Measurements from ENCODE around the gene TYW1.
"Not testable (repeated sequence)": the region's sequence is repeated elsewhere in the genome, so short reads cannot be mapped to it uniquely, and the experiment has no call there.

Gene TYW1

DNA sequence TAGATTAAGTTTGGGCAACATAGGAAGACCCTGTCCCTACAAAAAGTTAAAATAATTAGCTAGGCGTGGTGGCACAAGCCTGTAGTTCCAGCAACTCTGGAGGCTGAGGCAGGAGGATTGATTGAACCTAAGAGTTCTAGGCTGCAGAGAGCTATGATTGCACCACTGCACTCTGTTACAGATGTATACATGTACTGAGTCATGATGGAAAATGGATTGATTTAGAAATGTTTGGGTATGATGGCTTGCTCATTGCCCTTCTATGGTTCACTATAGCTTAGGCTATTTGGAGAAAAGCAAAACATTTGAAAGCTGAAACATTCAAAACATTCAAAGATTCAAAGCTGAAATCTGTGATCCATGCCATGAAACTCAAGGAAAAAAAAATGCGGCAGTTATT is 17.6 kb upstream of the TYW1 start:
- H4K8ac ChIP-seq (ENCODE audit: low read length); H2BK12ac ChIP-seq (ENCODE audit: low read length in 2 of 2); H3K18ac ChIP-seq (ENCODE audit: low read depth in 1 of 2, low read length in 2 of 2); H2BK5ac ChIP-seq (ENCODE audit: low read depth, low read length, poor library complexity, severe bottlenecking); H4K91ac ChIP-seq (ENCODE audit: low read length); H3K27me3 ChIP-seq (ENCODE audit: control insufficient read depth in 1 of 2, insufficient read depth in 1 of 2, low read length in 2 of 2); H3K9ac ChIP-seq (ENCODE audit: low read length); H2AK5ac ChIP-seq (ENCODE audit: low read length, severe bottlenecking); H3K27ac ChIP-seq (ENCODE audit: low read length, poor library complexity, severe bottlenecking); H3K4me2 ChIP-seq (ENCODE audit: low read length, poor library complexity, severe bottlenecking); H3K4me3 ChIP-seq (ENCODE audit: insufficient read depth in 1 of 2, low read depth in 1 of 2, low read length in 2 of 2); H3K4ac ChIP-seq (ENCODE audit: low read depth in 1 of 2, low read length in 2 of 2); H3K36me3 ChIP-seq (ENCODE audit: control insufficient read depth in 1 of 2, insufficient read depth in 2 of 2, low read depth in 1 of 2, low read length in 2 of 2); H2BK120ac ChIP-seq (ENCODE audit: low read depth, low read length); H2AFZ ChIP-seq (ENCODE audit: low read depth, low read length); H2BK15ac ChIP-seq (ENCODE audit: low read depth, poor library complexity, severe bottlenecking); H3K79me1 ChIP-seq (replicated peaks; ENCODE audit: low read length, poor library complexity, severe bottlenecking); H3K14ac ChIP-seq (ENCODE audit: low read length in 2 of 2); H3K23ac ChIP-seq (ENCODE audit: low read length in 2 of 2); H3K4me1 ChIP-seq (ENCODE audit: control insufficient read depth, insufficient read depth, low read depth, low read length): not testable (repeated sequence)
- DNase-seq: peak; percentile 68
- H3K9me3 ChIP-seq (ENCODE audit: control insufficient read depth, low read length): peaks cover 10% of the 10 kb centered on the region
- WGBS: 92% methylated on average over 2 of the region's 2 CpGs

DNA sequence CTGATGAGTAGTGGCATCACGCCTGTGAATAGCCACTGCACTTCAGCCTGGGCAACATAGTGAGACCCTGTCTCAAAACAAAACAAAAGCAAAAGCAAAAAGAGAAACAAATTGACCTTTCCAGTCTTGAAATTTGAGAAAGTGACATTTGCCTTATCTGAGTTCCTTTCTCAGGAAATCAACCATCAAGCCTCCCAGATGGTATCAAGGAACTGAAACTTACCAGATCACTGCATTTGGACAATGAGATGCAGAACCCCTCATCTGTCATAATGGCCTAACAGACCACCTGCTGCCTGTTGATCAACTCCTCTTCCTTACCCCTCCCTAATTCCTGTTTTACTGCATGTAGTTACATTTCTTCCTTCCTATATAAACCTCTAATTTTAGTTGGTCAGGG is 16.3 kb upstream of the TYW1 start:
- peaks cover 10% of the 10 kb centered on the region for H3K9me3 ChIP-seq (ENCODE audit: control insufficient read depth, low read length)
- not testable (repeated sequence) for H2AK5ac ChIP-seq (ENCODE audit: low read length, severe bottlenecking); H3K14ac ChIP-seq (ENCODE audit: low read length in 2 of 2); DNase-seq; H3K4me3 ChIP-seq (ENCODE audit: insufficient read depth in 1 of 2, low read depth in 1 of 2, low read length in 2 of 2); H3K36me3 ChIP-seq (ENCODE audit: control insufficient read depth in 1 of 2, insufficient read depth in 2 of 2, low read depth in 1 of 2, low read length in 2 of 2); H2AFZ ChIP-seq (ENCODE audit: low read depth, low read length); H3K4me1 ChIP-seq (ENCODE audit: control insufficient read depth, insufficient read depth, low read depth, low read length); H3K79me1 ChIP-seq (replicated peaks; ENCODE audit: low read length, poor library complexity, severe bottlenecking); H3K4ac ChIP-seq (ENCODE audit: low read depth in 1 of 2, low read length in 2 of 2); H3K27ac ChIP-seq (ENCODE audit: low read length, poor library complexity, severe bottlenecking); H3K27me3 ChIP-seq (ENCODE audit: control insufficient read depth in 1 of 2, insufficient read depth in 1 of 2, low read length in 2 of 2); H2BK120ac ChIP-seq (ENCODE audit: low read depth, low read length); H3K18ac ChIP-seq (ENCODE audit: low read depth in 1 of 2, low read length in 2 of 2); H4K8ac ChIP-seq (ENCODE audit: low read length); H3K9ac ChIP-seq (ENCODE audit: low read length); H2BK15ac ChIP-seq (ENCODE audit: low read depth, poor library complexity, severe bottlenecking); H4K91ac ChIP-seq (ENCODE audit: low read length); H3K23ac ChIP-seq (ENCODE audit: low read length in 2 of 2); H3K4me2 ChIP-seq (ENCODE audit: low read length, poor library complexity, severe bottlenecking); H2BK5ac ChIP-seq (ENCODE audit: low read depth, low read length, poor library complexity, severe bottlenecking); H2BK12ac ChIP-seq (ENCODE audit: low read length in 2 of 2)
- WGBS: 93% methylated on average over 1 of the region's 1 CpG

DNA sequence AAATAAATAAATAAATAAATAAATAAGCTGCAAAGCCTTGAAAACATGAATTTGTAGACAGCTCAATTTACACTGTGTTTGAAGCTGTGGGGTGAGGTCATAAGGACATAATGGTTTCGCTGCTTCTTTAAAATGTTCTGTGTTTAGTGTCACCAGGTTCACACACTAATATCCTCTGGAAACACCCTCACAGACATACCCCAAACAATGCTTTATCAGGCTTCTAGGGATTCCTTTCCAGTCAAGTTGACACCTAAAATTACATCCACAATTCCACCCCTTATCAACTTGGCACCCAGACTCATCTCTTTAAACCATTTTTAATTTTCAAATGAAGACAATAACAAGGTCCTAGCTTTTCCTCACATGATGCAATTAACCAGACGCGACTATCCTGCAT is 7.1 kb upstream of the TYW1 start:
- H4K91ac ChIP-seq (ENCODE audit: low read length); DNase-seq; H3K9ac ChIP-seq (ENCODE audit: low read length); H2BK120ac ChIP-seq (ENCODE audit: low read depth, low read length); H4K8ac ChIP-seq (ENCODE audit: low read length); H3K4me1 ChIP-seq (ENCODE audit: control insufficient read depth, insufficient read depth, low read depth, low read length); H3K4me3 ChIP-seq (ENCODE audit: insufficient read depth in 1 of 2, low read depth in 1 of 2, low read length in 2 of 2); H3K18ac ChIP-seq (ENCODE audit: low read depth in 1 of 2, low read length in 2 of 2); H3K27me3 ChIP-seq (ENCODE audit: control insufficient read depth in 1 of 2, insufficient read depth in 1 of 2, low read length in 2 of 2); H3K79me1 ChIP-seq (replicated peaks; ENCODE audit: low read length, poor library complexity, severe bottlenecking); H2AK5ac ChIP-seq (ENCODE audit: low read length, severe bottlenecking); H3K4me2 ChIP-seq (ENCODE audit: low read length, poor library complexity, severe bottlenecking); H2AFZ ChIP-seq (ENCODE audit: low read depth, low read length); H2BK15ac ChIP-seq (ENCODE audit: low read depth, poor library complexity, severe bottlenecking); H2BK5ac ChIP-seq (ENCODE audit: low read depth, low read length, poor library complexity, severe bottlenecking); H3K27ac ChIP-seq (ENCODE audit: low read length, poor library complexity, severe bottlenecking); H3K23ac ChIP-seq (ENCODE audit: low read length in 2 of 2); H3K9me3 ChIP-seq (ENCODE audit: control insufficient read depth, low read length); H3K14ac ChIP-seq (ENCODE audit: low read length in 2 of 2); H2BK12ac ChIP-seq (ENCODE audit: low read length in 2 of 2); H3K4ac ChIP-seq (ENCODE audit: low read depth in 1 of 2, low read length in 2 of 2): not testable (repeated sequence)
- WGBS: no CpG with 5 or more reads among the region's 3 CpGs
- peaks cover 11 to 57% of the 10 kb centered on the region in 2 experiments for H3K36me3 ChIP-seq (ENCODE audit: control insufficient read depth in 1 of 2, insufficient read depth in 2 of 2, low read depth in 1 of 2, low read length in 2 of 2)

DNA sequence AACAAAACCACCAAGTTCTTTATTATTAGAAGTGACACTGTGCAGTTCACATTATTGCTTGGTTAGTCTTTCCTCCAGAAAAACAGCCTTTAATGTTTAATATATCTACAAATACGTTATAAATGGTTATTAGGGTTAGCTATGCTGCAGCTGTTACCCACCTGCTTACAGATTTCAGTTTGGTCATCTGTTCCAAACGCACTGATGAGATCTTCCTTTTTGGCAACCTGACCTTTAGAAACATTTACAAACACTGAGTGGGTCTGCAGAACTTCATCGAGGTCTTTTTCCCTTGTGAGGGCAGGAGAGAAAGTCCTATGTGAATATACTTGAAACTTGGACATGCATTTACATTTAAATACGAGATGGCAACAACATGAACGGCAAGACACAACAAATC is 2.6 kb upstream of the TYW1 start:
- not testable (repeated sequence) for H2AFZ ChIP-seq (ENCODE audit: low read depth, low read length); H3K18ac ChIP-seq (ENCODE audit: low read depth in 1 of 2, low read length in 2 of 2); H3K27me3 ChIP-seq (ENCODE audit: control insufficient read depth in 1 of 2, insufficient read depth in 1 of 2, low read length in 2 of 2); H3K14ac ChIP-seq (ENCODE audit: low read length in 2 of 2); H2AK5ac ChIP-seq (ENCODE audit: low read length, severe bottlenecking); H3K79me1 ChIP-seq (replicated peaks; ENCODE audit: low read length, poor library complexity, severe bottlenecking); H2BK5ac ChIP-seq (ENCODE audit: low read depth, low read length, poor library complexity, severe bottlenecking); H3K9me3 ChIP-seq (ENCODE audit: control insufficient read depth, low read length); H3K4me2 ChIP-seq (ENCODE audit: low read length, poor library complexity, severe bottlenecking); H2BK12ac ChIP-seq (ENCODE audit: low read length in 2 of 2); H2BK120ac ChIP-seq (ENCODE audit: low read depth, low read length); H2BK15ac ChIP-seq (ENCODE audit: low read depth, poor library complexity, severe bottlenecking); H3K4me1 ChIP-seq (ENCODE audit: control insufficient read depth, insufficient read depth, low read depth, low read length); H3K4ac ChIP-seq (ENCODE audit: low read depth in 1 of 2, low read length in 2 of 2); H4K8ac ChIP-seq (ENCODE audit: low read length); H3K23ac ChIP-seq (ENCODE audit: low read length in 2 of 2); H4K91ac ChIP-seq (ENCODE audit: low read length); DNase-seq
- H3K27ac ChIP-seq (ENCODE audit: low read length, poor library complexity, severe bottlenecking): peak overlapping the region; percentile 73
- peaks cover 8 to 35% of the 10 kb centered on the region in 2 experiments for H3K36me3 ChIP-seq (ENCODE audit: control insufficient read depth in 1 of 2, insufficient read depth in 2 of 2, low read depth in 1 of 2, low read length in 2 of 2)
- H3K9ac ChIP-seq (ENCODE audit: low read length): peak overlapping the region; percentile 96
- 64% methylated on average over 2 of the region's 5 CpGs for WGBS
- peak overlapping the region in 1 of 2 experiments; percentile 89 for H3K4me3 ChIP-seq (ENCODE audit: insufficient read depth in 1 of 2, low read depth in 1 of 2, low read length in 2 of 2)
